Coronary artery (tissue), 2 donors: Measurements from ENCODE around the gene SLAMF7.

Experiments used
- DNase-seq: peaks from one replicate; pipeline ENCODE4 v3.0.0-alpha.2; 2017; ENCODE audit warnings: low spot score
- H3K27ac ChIP-seq, 2 donors: fragments of 200-600 bp; sonication (generic); one replicate each; pipeline ENCODE4 v1.5.1; 2016 to 2019
- H3K4me3 ChIP-seq: fragments of 200-600 bp; sonication (generic); 2 replicates; pipeline ENCODE4 v1.5.1; 2016; ENCODE audit warnings: mild to moderate bottlenecking, moderate library complexity
- TF ChIP-seq, protein P1 (sequence below): fragments of 200-600 bp; sonication (generic); IDR thresholded peaks from one replicate; pipeline ENCODE4 v1.5.1; 2019; ENCODE audit warnings: antibody characterized with exemption

SLAMF7 gene

DNA sequence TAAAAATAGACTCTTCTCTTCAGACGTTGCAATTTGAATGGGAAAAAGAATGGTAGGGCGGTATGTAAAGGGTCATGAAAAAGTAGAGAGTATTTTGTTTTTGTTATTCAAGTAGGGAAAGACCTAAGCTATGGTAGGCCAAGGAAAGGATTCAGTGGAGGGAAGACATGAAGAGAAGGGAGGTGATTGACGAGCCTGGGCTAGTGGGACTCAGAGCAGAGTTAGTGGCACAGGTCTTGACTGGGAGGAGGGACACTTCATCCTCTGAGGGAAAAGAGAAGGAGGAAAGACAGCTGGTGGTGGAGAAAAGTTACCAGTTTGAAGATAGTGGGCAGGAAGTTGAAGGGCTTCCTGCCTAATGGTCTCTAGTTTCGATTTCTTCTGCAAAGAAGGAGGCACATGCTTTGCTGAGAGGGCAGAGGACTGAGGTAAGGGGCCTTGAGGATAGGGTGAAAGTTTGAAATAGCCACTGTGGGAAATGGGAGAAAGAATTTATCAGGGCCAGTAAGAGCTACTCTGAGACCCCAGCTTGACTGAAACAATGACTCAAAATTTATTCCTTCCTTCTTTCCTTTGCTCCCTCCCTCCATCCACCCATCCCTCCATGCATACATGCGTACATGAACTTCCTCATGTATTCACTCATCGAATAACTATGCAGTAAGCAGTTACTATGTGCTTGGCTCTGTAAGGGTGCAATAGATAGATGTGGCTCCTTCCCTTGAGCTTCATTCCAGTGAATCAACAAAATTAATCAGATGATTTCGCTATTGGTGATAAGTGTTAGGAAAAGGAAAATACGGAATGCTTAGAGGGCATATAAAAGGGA is 31.6 kb upstream of the SLAMF7 start:
- no peak for DNase-seq
- Histone ChIP-seq H3K4me3 (no peak overlapping the region), H3K27ac (peak overlapping the region in 1 of 2 donors; percentile 25)
- TF ChIP-seq, protein P1, sequence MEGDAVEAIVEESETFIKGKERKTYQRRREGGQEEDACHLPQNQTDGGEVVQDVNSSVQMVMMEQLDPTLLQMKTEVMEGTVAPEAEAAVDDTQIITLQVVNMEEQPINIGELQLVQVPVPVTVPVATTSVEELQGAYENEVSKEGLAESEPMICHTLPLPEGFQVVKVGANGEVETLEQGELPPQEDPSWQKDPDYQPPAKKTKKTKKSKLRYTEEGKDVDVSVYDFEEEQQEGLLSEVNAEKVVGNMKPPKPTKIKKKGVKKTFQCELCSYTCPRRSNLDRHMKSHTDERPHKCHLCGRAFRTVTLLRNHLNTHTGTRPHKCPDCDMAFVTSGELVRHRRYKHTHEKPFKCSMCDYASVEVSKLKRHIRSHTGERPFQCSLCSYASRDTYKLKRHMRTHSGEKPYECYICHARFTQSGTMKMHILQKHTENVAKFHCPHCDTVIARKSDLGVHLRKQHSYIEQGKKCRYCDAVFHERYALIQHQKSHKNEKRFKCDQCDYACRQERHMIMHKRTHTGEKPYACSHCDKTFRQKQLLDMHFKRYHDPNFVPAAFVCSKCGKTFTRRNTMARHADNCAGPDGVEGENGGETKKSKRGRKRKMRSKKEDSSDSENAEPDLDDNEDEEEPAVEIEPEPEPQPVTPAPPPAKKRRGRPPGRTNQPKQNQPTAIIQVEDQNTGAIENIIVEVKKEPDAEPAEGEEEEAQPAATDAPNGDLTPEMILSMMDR: no peak

DNA sequence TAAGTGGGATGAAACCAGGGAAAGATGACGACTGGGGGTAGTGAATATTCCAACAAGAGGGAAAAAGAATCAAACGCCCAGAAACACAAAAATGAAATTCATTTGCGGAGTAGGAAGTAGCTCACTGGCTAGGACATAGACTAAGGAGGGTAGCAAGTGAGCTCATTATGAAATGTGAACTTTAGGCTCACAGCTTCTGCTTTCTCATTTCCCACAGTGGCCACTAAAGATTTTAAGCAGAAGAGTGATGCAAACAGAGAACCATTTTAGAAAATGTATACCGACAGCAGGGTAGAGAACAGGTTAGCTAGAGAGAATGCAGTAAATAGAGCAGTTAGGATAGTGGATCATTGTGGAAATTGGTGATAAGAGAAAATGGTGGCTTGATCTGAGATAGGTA is 30.9 kb upstream of the SLAMF7 start:
- Histone ChIP-seq H3K27ac (peak overlapping the region in 1 of 2 donors; percentile 25), H3K4me3 (no peak overlapping the region)
- no peak for DNase-seq
- TF ChIP-seq, protein P1: no peak

DNA sequence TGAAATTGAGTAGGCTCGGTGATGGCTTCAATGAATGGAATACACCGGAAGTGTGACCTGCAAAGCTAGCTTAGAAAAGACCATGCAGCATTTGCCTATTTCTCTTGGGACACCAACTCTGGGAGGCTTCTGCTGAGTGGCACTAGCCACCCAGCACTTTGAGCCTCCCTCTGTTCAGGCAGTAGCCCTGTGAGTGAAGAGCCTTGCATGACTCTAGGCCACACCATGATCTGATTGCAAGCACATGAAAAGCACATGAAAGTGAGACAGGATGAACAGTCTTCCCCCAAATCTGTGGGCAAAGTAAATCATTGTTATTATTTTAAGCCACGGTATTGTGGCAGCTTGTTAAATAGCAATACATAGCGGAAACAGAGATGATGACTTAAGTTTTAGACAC is 30.2 kb upstream of the SLAMF7 start:
- TF ChIP-seq, protein P1: no peak
- no peak overlapping the region for H3K4me3 ChIP-seq
- no peak overlapping the region for H3K27ac ChIP-seq
- DNase-seq: no peak

DNA sequence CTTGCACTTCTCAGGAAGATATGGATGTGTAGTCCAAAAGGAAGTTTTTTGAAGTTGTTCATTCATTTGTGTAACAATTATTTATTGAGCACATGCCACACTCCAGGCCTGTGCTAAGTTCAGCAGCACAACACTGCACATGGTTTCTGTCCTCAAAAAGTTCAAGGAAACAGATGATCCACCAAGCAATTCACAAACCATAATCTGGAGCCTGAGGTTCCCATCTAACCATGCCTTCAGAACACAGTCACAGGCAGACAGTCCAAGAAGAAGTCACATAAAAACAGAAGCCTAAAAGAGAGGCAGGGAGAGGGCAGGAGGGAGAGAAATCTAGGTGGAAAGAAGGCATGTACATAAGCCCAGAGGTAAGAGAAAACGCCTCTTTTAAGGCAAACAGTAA is 29.3 kb upstream of the SLAMF7 start:
- no peak overlapping the region for H3K27ac ChIP-seq
- no peak for DNase-seq
- TF ChIP-seq, protein P1: no peak
- no peak overlapping the region for H3K4me3 ChIP-seq

DNA sequence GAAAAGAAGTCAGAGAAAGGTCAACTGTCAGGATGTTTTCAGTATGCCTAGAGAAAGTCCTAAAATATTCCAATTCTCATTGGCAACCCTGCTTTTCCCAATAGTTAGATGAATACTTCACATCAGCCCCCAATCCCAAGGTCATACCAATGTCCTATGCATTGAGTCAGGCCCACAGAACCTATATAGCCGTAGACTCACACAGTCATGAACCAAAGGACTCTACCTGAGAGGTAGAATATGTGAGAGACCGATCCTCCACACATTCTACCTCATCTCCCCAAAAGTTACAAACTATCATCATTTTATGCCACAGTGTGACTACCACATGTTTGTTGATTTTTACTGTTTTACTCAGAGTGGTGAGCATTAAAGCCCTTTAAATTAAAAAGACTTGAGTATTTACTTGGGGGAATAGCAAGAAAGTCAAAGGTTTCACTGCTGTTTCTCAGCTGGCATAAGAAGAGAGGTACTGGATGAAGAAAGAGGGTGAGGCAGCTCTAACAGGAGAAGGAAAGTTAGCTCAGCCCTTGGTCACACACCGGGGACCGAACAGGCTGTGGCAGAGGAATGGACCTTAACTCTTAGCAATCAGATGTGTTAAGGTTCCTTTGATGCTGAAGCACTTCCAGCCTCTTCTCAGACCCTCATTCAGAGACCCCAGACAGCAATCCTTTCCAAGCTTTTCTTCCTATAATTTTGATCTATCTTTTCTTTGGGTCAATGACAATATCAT is 28.4 kb upstream of the SLAMF7 start:
- Histone ChIP-seq H3K27ac (no peak overlapping the region), H3K4me3 (no peak overlapping the region)
- TF ChIP-seq, protein P1: no peak
- no peak for DNase-seq

DNA sequence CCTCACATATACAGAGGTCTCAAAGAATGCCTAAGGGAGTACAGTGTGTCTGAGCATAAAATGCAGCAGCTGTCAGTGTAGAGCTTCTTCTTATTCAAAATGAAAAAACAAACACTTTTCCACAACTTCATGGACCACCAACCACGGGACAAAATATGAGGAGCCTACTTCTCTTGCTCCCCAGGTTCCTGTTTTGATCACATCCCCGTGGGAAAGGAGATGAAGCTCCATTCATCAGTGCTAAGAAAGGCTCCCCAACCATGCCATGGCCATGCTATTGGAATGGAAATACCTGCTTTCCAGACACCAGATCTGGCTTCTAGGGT is 27.8 kb upstream of the SLAMF7 start:
- no peak overlapping the region for H3K4me3 ChIP-seq
- no peak overlapping the region for H3K27ac ChIP-seq
- TF ChIP-seq, protein P1: no peak
- DNase-seq: no peak
